Stimulated activated CD8-positive, alpha-beta memory T cell treated with anti-CD3 and anti-CD28 coated beads, Interleukin-4, amount 100 ng/mL, for 48 hours (primary cell): ENCODE results near the gene OPCML.

Experiments
- DNase-seq: peaks from one replicate; pipeline ENCODE4 v3.0.0-alpha.2; 2020

The OPCML gene

GRCh38 chr11:132685174-132685611 lies 847.1 kb downstream of the OPCML start:
- DNase-seq: no peak

- DNase-seq: no peak
Measured at GRCh38 chr11:132683602-132684001, 848.7 kb downstream of the OPCML start.

GRCh38 chr11:132681971-132682370 lies 850.3 kb downstream of the OPCML start:
- no peak for DNase-seq

- DNase-seq: no peak
Measured at GRCh38 chr11:132680584-132680983, 851.7 kb downstream of the OPCML start.

GRCh38 chr11:132674151-132674550 lies 858.1 kb downstream of the OPCML start:
- no peak for DNase-seq

- no peak for DNase-seq
Measured at GRCh38 chr11:132671851-132672370, 860.4 kb downstream of the OPCML start.

GRCh38 chr11:132670921-132671675 lies 861.2 kb downstream of the OPCML start:
- DNase-seq: no peak

GRCh38 chr11:132669949-132670348 lies 862.4 kb downstream of the OPCML start:
- DNase-seq: no peak

- no peak for DNase-seq
Measured at GRCh38 chr11:132665205-132665604, 867.1 kb downstream of the OPCML start.

- DNase-seq: no peak
Measured at GRCh38 chr11:132658696-132659095, 873.6 kb downstream of the OPCML start.

- no peak for DNase-seq
Measured at GRCh38 chr11:132658004-132658403, 874.3 kb downstream of the OPCML start.

GRCh38 chr11:132655187-132655855 lies 877.0 kb downstream of the OPCML start:
- DNase-seq: no peak

GRCh38 chr11:132653237-132653636 lies 879.1 kb downstream of the OPCML start:
- DNase-seq: no peak

GRCh38 chr11:132650969-132651720 lies 881.2 kb downstream of the OPCML start:
- DNase-seq: no peak

GRCh38 chr11:132649277-132649676 lies 883.0 kb downstream of the OPCML start:
- no peak for DNase-seq

- DNase-seq: no peak
Measured at GRCh38 chr11:132648851-132649250, 883.5 kb downstream of the OPCML start.

GRCh38 chr11:132646890-132647289 lies 885.4 kb downstream of the OPCML start:
- DNase-seq: no peak

- no peak for DNase-seq
Measured at GRCh38 chr11:132644520-132645239, 887.6 kb downstream of the OPCML start.

- DNase-seq: no peak
Measured at GRCh38 chr11:132643239-132643638, 889.1 kb downstream of the OPCML start.

GRCh38 chr11:132640952-132641351 lies 891.3 kb downstream of the OPCML start:
- DNase-seq: no peak

GRCh38 chr11:132639986-132640385 lies 892.3 kb downstream of the OPCML start:
- no peak for DNase-seq

- DNase-seq: no peak
Measured at GRCh38 chr11:132639403-132639802, 892.9 kb downstream of the OPCML start.

- DNase-seq: no peak
Measured at GRCh38 chr11:132638423-132638822, 893.9 kb downstream of the OPCML start.
